ENCODE data around the gene MRPS23.

Gene MRPS23

DNA sequence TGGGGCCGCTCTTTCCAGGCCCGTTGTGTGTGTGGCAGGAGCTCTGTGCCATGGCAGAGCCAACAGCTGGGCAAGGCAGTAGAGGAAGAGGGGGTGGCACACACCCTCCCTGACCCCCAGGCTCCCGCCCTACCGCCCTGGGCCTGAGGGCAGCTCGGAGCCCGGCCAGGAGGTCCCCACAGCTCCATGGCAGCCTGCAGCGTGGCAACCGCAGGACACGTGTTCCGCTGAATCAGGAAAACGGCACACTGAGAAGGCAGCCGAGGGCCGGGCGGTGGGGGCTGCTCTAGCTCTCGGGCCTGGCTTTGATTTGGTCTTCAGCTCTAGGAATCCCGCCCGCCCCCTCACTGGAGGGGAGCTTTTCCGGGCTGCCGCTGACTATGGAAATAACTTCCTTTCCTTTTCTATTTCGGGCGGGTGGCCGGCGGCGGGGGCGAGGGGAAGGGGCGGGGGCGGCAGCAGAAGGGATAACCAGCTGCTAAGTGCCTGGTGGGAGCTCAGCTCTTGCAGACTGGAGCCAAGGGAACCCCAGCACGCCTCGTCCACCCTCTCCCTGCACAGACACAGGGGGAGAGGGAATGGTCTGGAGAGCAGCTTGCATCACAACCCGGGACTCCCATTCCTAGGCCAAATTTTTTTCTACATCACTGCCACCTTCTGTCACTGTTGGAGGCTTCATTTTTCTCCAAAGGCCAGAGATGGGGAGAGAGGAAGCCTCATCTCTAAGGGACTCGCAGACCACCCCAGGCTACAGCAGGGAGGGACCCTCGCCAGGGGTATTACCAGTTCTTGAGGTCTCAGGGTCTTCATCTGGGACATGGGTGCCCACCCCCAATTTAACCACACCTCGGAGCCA lies 24.8 kb upstream of the MRPS23 start:
- TF ChIP-seq SIN3A (IDR thresholded peaks at IDR 0.05; ENCODE audit: borderline replicate concordance, insufficient read depth, low read length) (no peak), FOXP2 (optimal IDR thresholded peaks at IDR 0.05; ENCODE audit: borderline replicate concordance, extremely low read depth, extremely low read length, insufficient read depth) (peak; percentile 35), POLR2AphosphoS5 (IDR thresholded peaks at IDR 0.05; ENCODE audit: low read depth, low read length) (no peak), TAF1 (IDR thresholded peaks at IDR 0.05; ENCODE audit: borderline replicate concordance, insufficient read depth, low read length) (no peak)

GRCh38 chr17:57874058-57874419 lies 24.2 kb upstream of the MRPS23 start:
- no peak for TF ChIP-seq FOXP2 (optimal IDR thresholded peaks at IDR 0.05; ENCODE audit: borderline replicate concordance, extremely low read depth, extremely low read length, insufficient read depth)
- TF ChIP-seq, protein P1, sequence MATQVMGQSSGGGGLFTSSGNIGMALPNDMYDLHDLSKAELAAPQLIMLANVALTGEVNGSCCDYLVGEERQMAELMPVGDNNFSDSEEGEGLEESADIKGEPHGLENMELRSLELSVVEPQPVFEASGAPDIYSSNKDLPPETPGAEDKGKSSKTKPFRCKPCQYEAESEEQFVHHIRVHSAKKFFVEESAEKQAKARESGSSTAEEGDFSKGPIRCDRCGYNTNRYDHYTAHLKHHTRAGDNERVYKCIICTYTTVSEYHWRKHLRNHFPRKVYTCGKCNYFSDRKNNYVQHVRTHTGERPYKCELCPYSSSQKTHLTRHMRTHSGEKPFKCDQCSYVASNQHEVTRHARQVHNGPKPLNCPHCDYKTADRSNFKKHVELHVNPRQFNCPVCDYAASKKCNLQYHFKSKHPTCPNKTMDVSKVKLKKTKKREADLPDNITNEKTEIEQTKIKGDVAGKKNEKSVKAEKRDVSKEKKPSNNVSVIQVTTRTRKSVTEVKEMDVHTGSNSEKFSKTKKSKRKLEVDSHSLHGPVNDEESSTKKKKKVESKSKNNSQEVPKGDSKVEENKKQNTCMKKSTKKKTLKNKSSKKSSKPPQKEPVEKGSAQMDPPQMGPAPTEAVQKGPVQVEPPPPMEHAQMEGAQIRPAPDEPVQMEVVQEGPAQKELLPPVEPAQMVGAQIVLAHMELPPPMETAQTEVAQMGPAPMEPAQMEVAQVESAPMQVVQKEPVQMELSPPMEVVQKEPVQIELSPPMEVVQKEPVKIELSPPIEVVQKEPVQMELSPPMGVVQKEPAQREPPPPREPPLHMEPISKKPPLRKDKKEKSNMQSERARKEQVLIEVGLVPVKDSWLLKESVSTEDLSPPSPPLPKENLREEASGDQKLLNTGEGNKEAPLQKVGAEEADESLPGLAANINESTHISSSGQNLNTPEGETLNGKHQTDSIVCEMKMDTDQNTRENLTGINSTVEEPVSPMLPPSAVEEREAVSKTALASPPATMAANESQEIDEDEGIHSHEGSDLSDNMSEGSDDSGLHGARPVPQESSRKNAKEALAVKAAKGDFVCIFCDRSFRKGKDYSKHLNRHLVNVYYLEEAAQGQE (IDR thresholded peaks at IDR 0.05; ENCODE audit: insufficient read depth in 1 of 2, low read depth in 2 of 2, low read length in 2 of 2) = no peak
- no peak for TF ChIP-seq TAF1 (IDR thresholded peaks at IDR 0.05; ENCODE audit: borderline replicate concordance, insufficient read depth, low read length)
- no peak for TF ChIP-seq POLR2AphosphoS5 (IDR thresholded peaks at IDR 0.05; ENCODE audit: low read depth, low read length)
- no peak for TF ChIP-seq SIN3A (IDR thresholded peaks at IDR 0.05; ENCODE audit: borderline replicate concordance, insufficient read depth, low read length)

- no peak for TF ChIP-seq TAF1 (IDR thresholded peaks at IDR 0.05; ENCODE audit: borderline replicate concordance, insufficient read depth, low read length)
- TF ChIP-seq, protein P1 (IDR thresholded peaks at IDR 0.05; ENCODE audit: insufficient read depth in 1 of 2, low read depth in 2 of 2, low read length in 2 of 2) = 0 out of 4 replicates have a peak, but pooled peaks of 1 of the 2 experiments have one; percentile 22
These were observed 23.6 kb upstream of the MRPS23 start for GRCh38 chr17:57873261-57874057.

DNA sequence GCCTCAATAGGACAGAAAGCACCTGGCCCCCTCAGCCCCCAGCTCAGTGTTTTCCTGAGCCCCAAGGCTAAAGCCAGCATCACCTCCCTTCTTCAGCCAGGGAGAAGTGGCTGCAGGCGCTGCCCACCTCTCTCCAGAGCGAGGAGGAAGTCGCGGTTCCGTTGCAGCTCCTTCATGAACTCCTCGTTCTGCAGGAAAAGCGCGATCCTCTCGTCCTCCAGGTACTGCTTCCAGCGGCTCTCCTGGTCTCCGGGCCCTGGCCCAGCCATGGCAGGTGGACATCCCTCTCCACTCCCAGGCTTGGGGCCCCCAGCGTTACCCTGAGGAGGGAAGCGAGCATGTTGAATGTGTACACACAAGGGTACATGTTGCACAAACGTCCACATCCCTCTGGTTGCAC lies 22.7 kb upstream of the MRPS23 start:
- TF ChIP-seq POLR2AphosphoS5 (IDR thresholded peaks at IDR 0.05; ENCODE audit: low read depth, low read length) (no peak), FOXP2 (optimal IDR thresholded peaks at IDR 0.05; ENCODE audit: borderline replicate concordance, extremely low read depth, extremely low read length, insufficient read depth) (no peak), TAF1 (IDR thresholded peaks at IDR 0.05; ENCODE audit: borderline replicate concordance, insufficient read depth, low read length) (no peak), SIN3A (IDR thresholded peaks at IDR 0.05; ENCODE audit: borderline replicate concordance, insufficient read depth, low read length) (no peak)
- TF ChIP-seq, protein P1 (IDR thresholded peaks at IDR 0.05; ENCODE audit: insufficient read depth in 1 of 2, low read depth in 2 of 2, low read length in 2 of 2) = no peak

DNA sequence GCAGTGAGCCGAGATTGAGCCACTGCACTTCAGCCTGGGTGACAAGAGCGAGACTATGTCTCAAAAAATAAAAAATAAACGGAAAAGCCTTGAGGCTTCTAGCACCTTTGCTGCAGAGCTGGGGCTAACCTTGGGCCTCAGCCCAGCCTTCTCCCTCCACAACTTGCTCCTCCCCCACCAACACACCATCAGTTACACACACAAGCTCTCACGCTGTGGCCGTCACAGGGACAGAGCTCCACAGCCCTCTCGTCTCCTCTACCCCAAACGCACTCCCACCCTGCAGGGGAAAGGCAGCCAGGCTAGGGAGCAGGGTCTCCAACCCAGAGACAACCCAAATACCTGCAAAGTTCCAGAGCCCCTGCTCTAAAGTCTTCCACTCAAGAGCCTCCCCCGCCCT lies 22.0 kb upstream of the MRPS23 start:
- TF ChIP-seq TAF1 (IDR thresholded peaks at IDR 0.05; ENCODE audit: borderline replicate concordance, insufficient read depth, low read length) (no peak), POLR2AphosphoS5 (IDR thresholded peaks at IDR 0.05; ENCODE audit: low read depth, low read length) (no peak), FOXP2 (optimal IDR thresholded peaks at IDR 0.05; ENCODE audit: borderline replicate concordance, extremely low read depth, extremely low read length, insufficient read depth) (no peak), SIN3A (IDR thresholded peaks at IDR 0.05; ENCODE audit: borderline replicate concordance, insufficient read depth, low read length) (no peak)
- TF ChIP-seq, protein P1 (IDR thresholded peaks at IDR 0.05; ENCODE audit: insufficient read depth in 1 of 2, low read depth in 2 of 2, low read length in 2 of 2) = no peak

All from PFSK-1 (cell line).